SK-N-SH (cell line): ENCODE results near the gene KCNQ4. TPM values are rescaled to one million over a fixed set of nuclear protein-coding genes. Genes with fewer than 3 reads are reported as not detected.

Experiments
- CTCF ChIA-PET: fragments of 300-600, 350-600 bp; formaldehyde crosslinking; extraction: SDS; loops from one replicate; lab custom pipeline; 2021; lab: Yijun Ruan, JAX
- POLR2A ChIA-PET: fragments of 350-600 bp; sonication (Branson Sonifier 250); formaldehyde crosslinking; extraction: SDS; loops from one replicate; lab custom pipeline; 2020; ENCODE audit warnings: antibody characterized with exemption, inconsistent platforms; lab: Yijun Ruan, JAX
- DNase-seq: peaks from one replicate; pipeline ENCODE4 v3.0.0; 2012
- H2AFZ ChIP-seq: fragments of 200-600 bp; sonication (generic); 2 replicates; pipeline ENCODE4 v1.8.1; 2016; ENCODE audit warnings: antibody characterized with exemption, mild to moderate bottlenecking, low read depth
- H3F3A ChIP-seq: fragments of 200-600 bp; sonication (generic); replicated peaks from 2 replicates; pipeline ENCODE3; 2016; ENCODE audit warnings: antibody characterized with exemption, mild to moderate bottlenecking; ENCODE audit not compliant: insufficient read depth
- H3K27ac ChIP-seq, 2 experiments: fragments of 200-500 bp in 1 of 2; fragments of 200-600 bp in 1 of 2; sonication (Bioruptor generic) in 1 of 2; sonication (generic), shearing (Covaris generic) in 1 of 2; 2 replicates each; pipeline versions ENCODE4 v1.5.1 to v1.6.1; 2014 to 2016; ENCODE audit warnings: low read depth in 2 of 2, inconsistent platforms in 1 of 2, low read length in 1 of 2, mild to moderate bottlenecking in 1 of 2, mixed read lengths in 1 of 2
- H3K27me3 ChIP-seq: fragments of 200-600 bp; sonication (generic), shearing (Covaris generic); 2 replicates; pipeline ENCODE4 v1.6.1; 2016; ENCODE audit warnings: mixed run types; ENCODE audit not compliant: insufficient read depth
- H3K36me3 ChIP-seq, 2 experiments: fragments of 200-500 bp in 1 of 2; fragments of 200-600 bp in 1 of 2; sonication (Bioruptor generic) in 1 of 2; sonication (generic) in 1 of 2; replicated peaks in 1 of 2; 2 replicates each; pipeline versions ENCODE3 to v1.5.1; 2014 to 2016; ENCODE audit warnings: low read length in 1 of 2, mild to moderate bottlenecking in 1 of 2; ENCODE audit not compliant: insufficient read depth in 2 of 2, control insufficient read depth in 1 of 2
- H3K4me1 ChIP-seq, 2 experiments: fragments of 200-500 bp in 1 of 2; fragments of 200-600 bp in 1 of 2; sonication (Bioruptor generic) in 1 of 2; sonication (generic), shearing (Covaris generic) in 1 of 2; 2 replicates each; pipeline versions ENCODE4 v1.5.1 to v1.6.1; 2014 to 2016; ENCODE audit warnings: low read depth in 1 of 2, low read length in 1 of 2, mixed run types in 1 of 2; ENCODE audit not compliant: insufficient read depth in 2 of 2, control insufficient read depth in 1 of 2
- H3K4me2 ChIP-seq: fragments of 200-600 bp; sonication (generic), shearing (Covaris generic); 2 replicates; pipeline ENCODE4 v1.6.1; 2017; ENCODE audit warnings: mixed run types
- H3K4me3 ChIP-seq, 2 experiments: fragments of 200-500 bp in 1 of 2; fragments of 200-600 bp in 1 of 2; sonication (Bioruptor generic) in 1 of 2; sonication (generic), shearing (Covaris generic) in 1 of 2; 2 replicates each; pipeline versions ENCODE4 v1.5.1 to v1.8.1; 2014 to 2016; ENCODE audit warnings: low read depth in 2 of 2, inconsistent platforms in 1 of 2, low read length in 1 of 2, mild to moderate bottlenecking in 1 of 2, mixed read lengths in 1 of 2, moderate library complexity in 1 of 2
- H3K79me2 ChIP-seq: fragments of 200-600 bp; sonication (generic); 2 replicates; pipeline ENCODE4 v1.8.1; 2017; ENCODE audit warnings: mild to moderate bottlenecking; ENCODE audit not compliant: insufficient read depth
- H3K9ac ChIP-seq: fragments of 200-600 bp; sonication (generic); 2 replicates; pipeline ENCODE4 v1.6.1; 2017; ENCODE audit warnings: mixed run types
- H3K9me2 ChIP-seq: fragments of 200-600 bp; sonication (generic); 2 replicates; pipeline ENCODE4 v1.6.1; 2017; ENCODE audit warnings: mixed run types
- H3K9me3 ChIP-seq: fragments of 200-600 bp; sonication (generic); 2 replicates; pipeline ENCODE4 v1.6.1; 2017; ENCODE audit warnings: mixed run types, mild to moderate bottlenecking, moderate library complexity
- H4K20me1 ChIP-seq: fragments of 200-600 bp; sonication (generic); 2 replicates; pipeline ENCODE4 v1.6.1; 2017; ENCODE audit warnings: mild to moderate bottlenecking, mixed run types; ENCODE audit not compliant: insufficient read depth
- EP300 ChIP-seq, 2 experiments: IDR thresholded peaks; 2 replicates each; pipeline versions ENCODE4 v1.4.0 to v1.6.1; 2012; ENCODE audit warnings: borderline replicate concordance in 1 of 2, low read depth in 1 of 2, low read length in 1 of 2
- FOSL2 ChIP-seq: IDR thresholded peaks from 2 replicates; pipeline ENCODE4 v1.4.0; 2012; ENCODE audit warnings: low read depth, mild to moderate bottlenecking, moderate library complexity, borderline replicate concordance
- FOXJ3 ChIP-seq: sonication (generic); formaldehyde crosslinking; IDR thresholded peaks from 2 replicates; pipeline ENCODE4 v1.5.1; 2020; ENCODE audit warnings: mild to moderate bottlenecking, missing genetic modification reagents
- GATA2 ChIP-seq: sonication (generic); formaldehyde crosslinking; IDR thresholded peaks from 2 replicates; pipeline ENCODE4 v1.5.0; 2020; ENCODE audit warnings: mild to moderate bottlenecking, missing genetic modification reagents
- MXI1 ChIP-seq: IDR thresholded peaks from 2 replicates; pipeline ENCODE4 v1.6.1; 2012; ENCODE audit warnings: mild to moderate bottlenecking, low read depth, low read length, improper control_type of control experiment
- NFIC ChIP-seq: IDR thresholded peaks from 2 replicates; pipeline ENCODE4 v1.4.0; 2012; ENCODE audit warnings: borderline replicate concordance
- NRF1 ChIP-seq: IDR thresholded peaks from 2 replicates; pipeline ENCODE4 v1.6.1; 2012; ENCODE audit warnings: low read depth, mild to moderate bottlenecking, low read length
- POLR2AphosphoS5 ChIP-seq: IDR thresholded peaks from 2 replicates; pipeline ENCODE4 v1.6.1; 2012; ENCODE audit warnings: low read depth, low read length
- RCOR1 ChIP-seq: fragments of 150-350 bp; IDR thresholded peaks from 2 replicates; pipeline ENCODE4 v1.6.1; 2017; ENCODE audit warnings: antibody characterized with exemption, low read length
- RFX5 ChIP-seq: IDR thresholded peaks from 2 replicates; pipeline ENCODE4 v1.6.1; 2012; ENCODE audit warnings: mild to moderate bottlenecking, improper control_type of control experiment, low read length
- RXRA ChIP-seq: IDR thresholded peaks from 2 replicates; pipeline ENCODE4 v1.4.0; 2012; ENCODE audit warnings: low read depth, mild to moderate bottlenecking, borderline replicate concordance
- SMC3 ChIP-seq: IDR thresholded peaks from 2 replicates; pipeline ENCODE4 v1.6.1; 2012; ENCODE audit warnings: low read depth, low read length, improper control_type of control experiment
- TCF12 ChIP-seq: IDR thresholded peaks from 2 replicates; pipeline ENCODE4 v1.4.0; 2012
- WGBS: methylation state at CpG from one replicate; pipeline ENCODE4 v1.1.6; 2017; ENCODE audit warnings: low lambda C conversion rate; 5-methylcytosine and 5-hydroxymethylcytosine counted together
- polyA plus RNA-seq, 3 experiments: library from polyadenylated mRNA; depleted of rRNA; stranded (reverse); fragments of >200 nt; gene quantifications; 2 replicates each; pipeline ENCODE4 v1.2.3, GENCODE V29; 2012
- TF ChIP-seq, protein P1 (sequence below): IDR thresholded peaks from 2 replicates; pipeline ENCODE4 v1.4.0; 2012; ENCODE audit warnings: low read depth, borderline replicate concordance
- TF ChIP-seq, protein P2 (sequence below): IDR thresholded peaks from 2 replicates; pipeline ENCODE4 v1.6.1; 2012; ENCODE audit warnings: mild to moderate bottlenecking, low read depth, low read length, moderate library complexity
- TF ChIP-seq, protein P3 (sequence below): fragments of 200-600 bp; sonication (generic); IDR thresholded peaks from 2 replicates; pipeline ENCODE4 v1.6.1; 2017; ENCODE audit warnings: antibody characterized with exemption, mild to moderate bottlenecking, moderate library complexity

Gene KCNQ4
- polyA plus RNA-seq, 1 of the 3 experiments (the other 2 are of a cell fraction): 0.15 TPM

DNA sequence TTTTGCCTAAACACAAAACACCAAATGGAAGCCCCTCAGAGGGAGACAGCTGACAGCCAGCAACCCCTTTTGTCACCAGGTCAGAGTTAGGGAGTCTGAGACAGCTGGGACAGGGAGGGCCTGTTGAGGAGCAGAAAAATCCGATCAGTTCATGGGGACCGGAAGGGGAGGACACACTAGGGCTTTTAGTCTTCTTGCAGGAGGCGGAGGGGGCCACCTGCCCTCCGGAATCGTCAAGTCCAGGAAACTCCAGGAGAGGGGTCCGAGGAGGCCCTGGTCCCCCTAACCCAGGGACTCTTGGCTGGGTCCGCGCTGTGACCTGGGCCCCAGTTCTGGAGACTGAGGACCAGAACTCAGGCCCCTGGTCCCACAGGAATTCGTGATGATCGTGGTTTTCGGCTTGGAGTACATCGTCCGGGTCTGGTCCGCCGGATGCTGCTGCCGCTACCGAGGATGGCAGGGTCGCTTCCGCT is 34.2 kb downstream of the KCNQ4 start (continued):
- TF ChIP-seq RFX5: no peak
- TF ChIP-seq RXRA: no peak
- TF ChIP-seq, protein P1, sequence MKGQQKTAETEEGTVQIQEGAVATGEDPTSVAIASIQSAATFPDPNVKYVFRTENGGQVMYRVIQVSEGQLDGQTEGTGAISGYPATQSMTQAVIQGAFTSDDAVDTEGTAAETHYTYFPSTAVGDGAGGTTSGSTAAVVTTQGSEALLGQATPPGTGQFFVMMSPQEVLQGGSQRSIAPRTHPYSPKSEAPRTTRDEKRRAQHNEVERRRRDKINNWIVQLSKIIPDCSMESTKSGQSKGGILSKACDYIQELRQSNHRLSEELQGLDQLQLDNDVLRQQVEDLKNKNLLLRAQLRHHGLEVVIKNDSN: no peak
- no peak for TF ChIP-seq EP300 (IDR thresholded peaks at IDR 0.05; ENCODE audit: borderline replicate concordance in 1 of 2, low read depth in 1 of 2, low read length in 1 of 2)

DNA sequence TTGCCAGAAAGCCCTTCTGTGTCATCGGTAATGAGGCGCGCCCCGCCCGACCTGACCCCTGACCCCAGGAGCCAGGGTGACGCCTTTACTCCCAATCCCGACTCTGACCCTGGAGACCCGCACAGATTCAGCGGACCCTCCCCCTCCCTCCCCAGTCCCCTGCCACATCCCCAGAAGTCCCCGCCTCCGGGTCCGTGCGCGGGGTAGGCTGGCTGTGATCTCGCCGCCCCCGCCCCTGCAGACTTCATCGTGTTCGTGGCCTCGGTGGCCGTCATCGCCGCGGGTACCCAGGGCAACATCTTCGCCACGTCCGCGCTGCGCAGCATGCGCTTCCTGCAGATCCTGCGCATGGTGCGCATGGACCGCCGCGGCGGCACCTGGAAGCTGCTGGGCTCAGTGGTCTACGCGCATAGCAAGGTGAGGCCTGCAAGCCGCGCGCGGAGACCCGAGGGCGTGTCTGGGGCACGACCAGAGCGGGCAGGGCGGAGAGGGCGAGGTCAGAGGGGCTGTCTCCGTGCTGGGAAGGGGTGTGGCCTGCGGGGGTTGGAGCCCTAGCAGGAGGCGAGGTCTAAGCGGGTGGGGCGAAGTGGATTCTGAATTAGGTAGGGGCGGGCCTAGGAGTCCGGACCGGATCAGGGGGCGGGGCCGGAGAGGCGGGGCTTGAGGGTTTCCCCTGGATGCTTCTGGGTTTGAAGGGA is 34.8 kb downstream of the KCNQ4 start:
- Histone ChIP-seq H3K79me2 (no peaks in the 10 kb centered on the region), H3K27me3 (no peaks in the 10 kb centered on the region), H3F3A (no peaks in the 10 kb centered on the region), H3K9me3 (no peaks in the 10 kb centered on the region), H3K36me3 (no peaks in the 10 kb centered on the region), H3K9me2 (no peaks in the 10 kb centered on the region), H3K9ac (no peak overlapping the region), H2AFZ (no peak overlapping the region), H3K4me1 (peaks cover 0 to 13% of the 10 kb centered on the region in 2 experiments; a peak in 1 of 4 replicates), H4K20me1 (no peaks in the 10 kb centered on the region), H3K4me2 (no peak overlapping the region), H3K27ac (no peak overlapping the region), H3K4me3 (no peak overlapping the region)
- POLR2A ChIA-PET: no interaction called here
- TF ChIP-seq FOXJ3 (CRISPR knock-in tag): no peak
- no peak for DNase-seq
- WGBS: 92% methylated on average over 58 of the region's 59 CpGs
- CTCF ChIA-PET: interaction anchor here (0.9 to 1.0 kb wide), 2 partner anchors 31 to 44 kb away, joined by 3 read pairs; no protein-coding TSS in a partner anchor

DNA sequence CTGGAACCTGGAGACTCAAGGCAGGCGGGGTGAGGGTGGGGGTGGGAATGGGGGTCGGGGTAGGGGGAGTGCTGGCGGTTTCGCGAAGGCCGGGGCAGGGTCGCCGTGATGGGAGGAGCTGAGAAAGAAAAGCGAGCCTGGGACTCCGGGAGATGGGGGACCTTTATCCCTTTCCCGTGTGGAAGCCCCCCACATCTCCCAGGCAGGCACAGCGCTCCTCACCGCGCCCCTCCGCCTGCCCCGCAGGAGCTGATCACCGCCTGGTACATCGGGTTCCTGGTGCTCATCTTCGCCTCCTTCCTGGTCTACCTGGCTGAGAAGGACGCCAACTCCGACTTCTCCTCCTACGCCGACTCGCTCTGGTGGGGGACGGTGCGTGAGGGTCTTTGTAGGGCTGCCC is 35.5 kb downstream of the KCNQ4 start:
- Histone ChIP-seq H3F3A (no peaks in the 10 kb centered on the region), H3K4me1 (peaks cover 0 to 13% of the 10 kb centered on the region in 2 experiments; a peak in 1 of 4 replicates), H3K4me2 (no peak overlapping the region), H3K27me3 (no peaks in the 10 kb centered on the region), H3K4me3 (no peak overlapping the region), H4K20me1 (no peaks in the 10 kb centered on the region), H3K9me2 (no peaks in the 10 kb centered on the region), H3K9ac (no peak overlapping the region), H3K9me3 (no peaks in the 10 kb centered on the region), H3K36me3 (no peaks in the 10 kb centered on the region), H3K27ac (no peak overlapping the region), H3K79me2 (no peaks in the 10 kb centered on the region), H2AFZ (no peak overlapping the region)
- ChIA-PET CTCF (interaction anchor here (0.9 to 1.0 kb wide), 2 partner anchors 30 to 45 kb away, joined by 3 read pairs; no protein-coding TSS in a partner anchor), POLR2A (no interaction called here)
- DNase-seq: no peak
- 95% methylated on average over 25 of the region's 26 CpGs for WGBS
- no peak for TF ChIP-seq SMC3
- no peak for TF ChIP-seq TCF12
- TF ChIP-seq FOSL2: no peak
- no peak for TF ChIP-seq GATA2 (CRISPR knock-in tag)
- TF ChIP-seq, protein P2, sequence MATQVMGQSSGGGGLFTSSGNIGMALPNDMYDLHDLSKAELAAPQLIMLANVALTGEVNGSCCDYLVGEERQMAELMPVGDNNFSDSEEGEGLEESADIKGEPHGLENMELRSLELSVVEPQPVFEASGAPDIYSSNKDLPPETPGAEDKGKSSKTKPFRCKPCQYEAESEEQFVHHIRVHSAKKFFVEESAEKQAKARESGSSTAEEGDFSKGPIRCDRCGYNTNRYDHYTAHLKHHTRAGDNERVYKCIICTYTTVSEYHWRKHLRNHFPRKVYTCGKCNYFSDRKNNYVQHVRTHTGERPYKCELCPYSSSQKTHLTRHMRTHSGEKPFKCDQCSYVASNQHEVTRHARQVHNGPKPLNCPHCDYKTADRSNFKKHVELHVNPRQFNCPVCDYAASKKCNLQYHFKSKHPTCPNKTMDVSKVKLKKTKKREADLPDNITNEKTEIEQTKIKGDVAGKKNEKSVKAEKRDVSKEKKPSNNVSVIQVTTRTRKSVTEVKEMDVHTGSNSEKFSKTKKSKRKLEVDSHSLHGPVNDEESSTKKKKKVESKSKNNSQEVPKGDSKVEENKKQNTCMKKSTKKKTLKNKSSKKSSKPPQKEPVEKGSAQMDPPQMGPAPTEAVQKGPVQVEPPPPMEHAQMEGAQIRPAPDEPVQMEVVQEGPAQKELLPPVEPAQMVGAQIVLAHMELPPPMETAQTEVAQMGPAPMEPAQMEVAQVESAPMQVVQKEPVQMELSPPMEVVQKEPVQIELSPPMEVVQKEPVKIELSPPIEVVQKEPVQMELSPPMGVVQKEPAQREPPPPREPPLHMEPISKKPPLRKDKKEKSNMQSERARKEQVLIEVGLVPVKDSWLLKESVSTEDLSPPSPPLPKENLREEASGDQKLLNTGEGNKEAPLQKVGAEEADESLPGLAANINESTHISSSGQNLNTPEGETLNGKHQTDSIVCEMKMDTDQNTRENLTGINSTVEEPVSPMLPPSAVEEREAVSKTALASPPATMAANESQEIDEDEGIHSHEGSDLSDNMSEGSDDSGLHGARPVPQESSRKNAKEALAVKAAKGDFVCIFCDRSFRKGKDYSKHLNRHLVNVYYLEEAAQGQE: no peak
- no peak for TF ChIP-seq RXRA
- TF ChIP-seq NFIC: no peak
- TF ChIP-seq POLR2AphosphoS5: no peak
- no peak for TF ChIP-seq RCOR1
- TF ChIP-seq, protein P3, sequence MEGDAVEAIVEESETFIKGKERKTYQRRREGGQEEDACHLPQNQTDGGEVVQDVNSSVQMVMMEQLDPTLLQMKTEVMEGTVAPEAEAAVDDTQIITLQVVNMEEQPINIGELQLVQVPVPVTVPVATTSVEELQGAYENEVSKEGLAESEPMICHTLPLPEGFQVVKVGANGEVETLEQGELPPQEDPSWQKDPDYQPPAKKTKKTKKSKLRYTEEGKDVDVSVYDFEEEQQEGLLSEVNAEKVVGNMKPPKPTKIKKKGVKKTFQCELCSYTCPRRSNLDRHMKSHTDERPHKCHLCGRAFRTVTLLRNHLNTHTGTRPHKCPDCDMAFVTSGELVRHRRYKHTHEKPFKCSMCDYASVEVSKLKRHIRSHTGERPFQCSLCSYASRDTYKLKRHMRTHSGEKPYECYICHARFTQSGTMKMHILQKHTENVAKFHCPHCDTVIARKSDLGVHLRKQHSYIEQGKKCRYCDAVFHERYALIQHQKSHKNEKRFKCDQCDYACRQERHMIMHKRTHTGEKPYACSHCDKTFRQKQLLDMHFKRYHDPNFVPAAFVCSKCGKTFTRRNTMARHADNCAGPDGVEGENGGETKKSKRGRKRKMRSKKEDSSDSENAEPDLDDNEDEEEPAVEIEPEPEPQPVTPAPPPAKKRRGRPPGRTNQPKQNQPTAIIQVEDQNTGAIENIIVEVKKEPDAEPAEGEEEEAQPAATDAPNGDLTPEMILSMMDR: no peak
- no peak for TF ChIP-seq NRF1
- no peak for TF ChIP-seq EP300 (IDR thresholded peaks at IDR 0.05; ENCODE audit: borderline replicate concordance in 1 of 2, low read depth in 1 of 2, low read length in 1 of 2)
- no peak for TF ChIP-seq MXI1
